Right lobe of liver (tissue), 6 donors: ENCODE results near the gene AKIP1. TPM values are rescaled to one million over a fixed set of nuclear protein-coding genes. Genes with fewer than 3 reads are reported as not detected.

Experiments
- ATAC-seq, 4 donors: fragments of 200-7000 bp; cut with Tn5 transposase; one replicate each; pipeline ENCODE4 v1.9.1; 2020; ENCODE audit warnings: mild to moderate bottlenecking in 4 of 4, moderate library complexity in 4 of 4
- DNase-seq, 3 donors: peaks; one replicate each; pipeline ENCODE4 v3.0.0-alpha.2; 2020
- H3K27ac ChIP-seq, 3 donors: fragments of 200-600 bp; one replicate each; pipeline ENCODE4 v1.8.0; 2022
- H3K27me3 ChIP-seq, 2 donors: fragments of 200-600 bp; one replicate each; pipeline ENCODE4 v1.8.0; 2022
- H3K36me3 ChIP-seq, 4 donors: fragments of 200-600 bp; sonication (generic) in 1 of 4; one replicate each; pipeline versions ENCODE4 v1.5.1 to v1.8.0; 2017 to 2022; ENCODE audit warnings: control low read depth in 1 of 4
- H3K4me1 ChIP-seq, 4 donors: fragments of 200-600 bp; sonication (generic) in 1 of 4; one replicate each; pipeline versions ENCODE4 v1.5.1 to v1.8.0; 2017 to 2022; ENCODE audit warnings: control low read depth in 1 of 4
- H3K4me3 ChIP-seq, 3 donors: fragments of 200-600 bp; one replicate each; pipeline ENCODE4 v1.8.0; 2022
- H3K9me3 ChIP-seq, 4 donors: fragments of 200-600 bp; sonication (generic) in 1 of 4; one replicate each; pipeline versions ENCODE4 v1.5.1 to v1.8.0; 2017 to 2022; ENCODE audit warnings: control low read depth in 1 of 4
- CTCF ChIP-seq, 4 donors: fragments of 200-600 bp in 3 of 4; fragments of 450-650 bp in 1 of 4; IDR thresholded peaks; one replicate each; pipeline versions ENCODE4 v1.5.1 to v1.8.0; 2016 to 2022; ENCODE audit warnings: antibody characterized with exemption in 4 of 4, mild to moderate bottlenecking in 2 of 4
- POLR2A ChIP-seq: fragments of 450-650 bp; IDR thresholded peaks from one replicate; pipeline ENCODE4 v1.6.1; 2017; ENCODE audit warnings: antibody characterized with exemption, mild to moderate bottlenecking
- WGBS: methylation state at CpG from one replicate; pipeline ENCODE4 v1.1.6; 2018; ENCODE audit warnings: low coverage, low lambda C conversion rate; ENCODE audit not compliant: insufficient coverage; ENCODE audit errors: missing lambda C conversion rate; 5-methylcytosine and 5-hydroxymethylcytosine counted together
- intact Hi-C, 2 donors: fragments of 100-400 bp; cut with DNase I; formaldehyde crosslinking; loops; one replicate each; pipeline versions ENCODE4 v1.11.2 to v1.14.1; 2022
- total RNA-seq, 6 experiments: library from RNA; depleted of rRNA in 2 of 6; stranded (reverse); fragments of >200 nt in 2 of 6; fragmentation: NEBNext Ultra II Directional in 3 of 6; extraction: Animal tissue kit (Norgen Biotek cat#: 25700) in 3 of 6; gene quantifications; one replicate each; pipeline versions ENCODE4 v1.1.0 to v1.2.4, GENCODE V29; 2016 to 2023
- donor health status: DM: no; HTN: yes; CAD: no.
- donor health status: DM: no; HTN: no; CAD: no.
- donor health status: DM: no; HTN: no; CAD: no.
- donor health status: DM: no; HTN: yes; CAD: no.
- donor health status: DM: no; HTN: yes; CAD: no.

AKIP1 gene
- total RNA-seq, 6 experiments from 2014 or later: 5.8 to 14.8 (median 8.7) TPM

GRCh38 chr11:8922691-8923090, 11.7 kb downstream of the AKIP1 start:
- TF ChIP-seq CTCF (IDR thresholded peaks at IDR 0.05): no peak
- TF ChIP-seq POLR2A: no peak
- H3K27me3 ChIP-seq: no peaks in the 10 kb centered on the region
- 89% methylated on average over 5 of the region's 5 CpGs for WGBS
- H3K36me3 ChIP-seq: peaks cover 0 to 19% (median 2%) of the 10 kb centered on the region in 4 donors
- H3K27ac ChIP-seq: no peak overlapping the region
- no peak overlapping the region for H3K4me3 ChIP-seq
- intact Hi-C loops: no loop called here
- H3K9me3 ChIP-seq: no peaks in the 10 kb centered on the region
- DNase-seq: no peak
- H3K4me1 ChIP-seq: no peaks in the 10 kb centered on the region
- no peak for ATAC-seq

- no peak overlapping the region for H3K4me3 ChIP-seq
- ATAC-seq (no peak), DNase-seq (no peak)
- no peak overlapping the region for H3K27ac ChIP-seq
- TF ChIP-seq POLR2A (no peak), CTCF (IDR thresholded peaks at IDR 0.05) (no peak)
- peaks cover 0 to 5% (median 0%) of the 10 kb centered on the region in 4 donors for H3K36me3 ChIP-seq
- intact Hi-C loops: no loop called here
- no peaks in the 10 kb centered on the region for H3K27me3 ChIP-seq
- H3K9me3 ChIP-seq: no peaks in the 10 kb centered on the region
- no peaks in the 10 kb centered on the region for H3K4me1 ChIP-seq
- 100% methylated on average over 1 of the region's 5 CpGs for WGBS
Measured at GRCh38 chr11:8925711-8926110, 14.7 kb downstream of the AKIP1 start.

GRCh38 chr11:8926236-8926635, 15.2 kb downstream of the AKIP1 start:
- DNase-seq (no peak), ATAC-seq (no peak)
- TF ChIP-seq POLR2A (no peak), CTCF (IDR thresholded peaks at IDR 0.05) (no peak)
- WGBS: 83% methylated on average over 2 of the region's 5 CpGs
- peaks cover 0 to 4% (median 0%) of the 10 kb centered on the region in 4 donors for H3K36me3 ChIP-seq
- no peaks in the 10 kb centered on the region for H3K9me3 ChIP-seq
- no peak overlapping the region for H3K27ac ChIP-seq
- H3K27me3 ChIP-seq: no peaks in the 10 kb centered on the region
- H3K4me3 ChIP-seq: no peak overlapping the region
- no peaks in the 10 kb centered on the region for H3K4me1 ChIP-seq
- intact Hi-C loops: no loop called here

- H3K36me3 ChIP-seq: peaks cover 0 to under 1% (median 0%) of the 10 kb centered on the region in 4 donors
- 84% methylated on average over 5 of the region's 5 CpGs for WGBS
- no peaks in the 10 kb centered on the region for H3K9me3 ChIP-seq
- no peaks in the 10 kb centered on the region for H3K4me1 ChIP-seq
- no peak for TF ChIP-seq CTCF (IDR thresholded peaks at IDR 0.05)
- TF ChIP-seq POLR2A: no peak
- H3K27me3 ChIP-seq: no peaks in the 10 kb centered on the region
- no peak overlapping the region for H3K4me3 ChIP-seq
- intact Hi-C loops: no loop called here
- DNase-seq: no peak
- no peak for ATAC-seq
- no peak overlapping the region for H3K27ac ChIP-seq
Measured at GRCh38 chr11:8927233-8927632, 16.2 kb downstream of the AKIP1 start.

- Histone ChIP-seq H3K4me1 (no peaks in the 10 kb centered on the region), H3K27ac (no peak overlapping the region), H3K4me3 (no peak overlapping the region), H3K27me3 (no peaks in the 10 kb centered on the region), H3K9me3 (no peaks in the 10 kb centered on the region), H3K36me3 (no peaks in the 10 kb centered on the region)
- WGBS: 100% methylated on average over 3 of the region's 4 CpGs
- intact Hi-C loops: no loop called here
- ATAC-seq: no peak
- TF ChIP-seq POLR2A (no peak), CTCF (IDR thresholded peaks at IDR 0.05) (no peak)
- no peak for DNase-seq
Measured at GRCh38 chr11:8928205-8928604, 17.2 kb downstream of the AKIP1 start.
